Vagina (tissue), 2 donors: ENCODE data around the gene P2RY2. TPM values are rescaled to one million over a fixed set of nuclear protein-coding genes. Genes with fewer than 3 reads are reported as not detected.

ENCODE experiments used
- DNase-seq, 2 donors: peaks; one replicate each; pipeline ENCODE4 v3.0.0-alpha.2; 2017; ENCODE audit errors: extremely low spot score in 2 of 2
- H3K27ac ChIP-seq: fragments of 200-600 bp; sonication (generic); one replicate; pipeline ENCODE4 v1.5.1; 2019
- H3K27me3 ChIP-seq: fragments of 200-600 bp; sonication (generic); one replicate; pipeline ENCODE4 v1.5.1; 2019
- H3K36me3 ChIP-seq, 2 donors: fragments of 200-600 bp; sonication (generic); one replicate each; pipeline ENCODE4 v1.5.1; 2017 to 2019
- H3K4me1 ChIP-seq: fragments of 200-600 bp; sonication (generic); one replicate; pipeline ENCODE4 v1.5.1; 2019
- H3K4me3 ChIP-seq, 2 donors: fragments of 200-600 bp; sonication (generic); 1 replicate in 1 of 2; 2 replicates in 1 of 2; pipeline ENCODE4 v1.5.1; 2016 to 2019
- H3K9me3 ChIP-seq: fragments of 200-600 bp; sonication (generic); one replicate; pipeline ENCODE4 v1.5.1; 2019
- CTCF ChIP-seq, 3 experiments: fragments of 450-650 bp in 2 of 3; fragments of 200-600 bp in 1 of 3; sonication (generic) in 1 of 3; IDR thresholded peaks; one replicate each; pipeline ENCODE4 v1.5.1; 2017 to 2019; ENCODE audit warnings: antibody characterized with exemption in 3 of 3, mild to moderate bottlenecking in 2 of 3, moderate library complexity in 2 of 3
- POLR2A ChIP-seq, 2 donors: fragments of 450-650 bp; IDR thresholded peaks; one replicate each; pipeline ENCODE4 v1.6.1; 2017; ENCODE audit warnings: antibody characterized with exemption in 2 of 2, mild to moderate bottlenecking in 2 of 2, moderate library complexity in 2 of 2
- POLR2AphosphoS5 ChIP-seq, 2 donors: sonication (generic); formaldehyde crosslinking; IDR thresholded peaks; one replicate each; pipeline ENCODE4 v1.9.0; 2017; ENCODE audit warnings: antibody characterized with exemption in 2 of 2, mild to moderate bottlenecking in 2 of 2, low read depth in 1 of 2; ENCODE audit not compliant: insufficient read depth in 1 of 2
- intact Hi-C: fragments of 100-400 bp; cut with DNase I; formaldehyde crosslinking; loops from one replicate; pipeline ENCODE4 v1.15.1; 2023
- total RNA-seq: library from RNA; depleted of rRNA; stranded (reverse); fragments of >200 nt; gene quantifications from one replicate; pipeline ENCODE4 v1.2.3, GENCODE V29; 2016

The P2RY2 gene
- total RNA-seq, 1 donor from 2014 or later = 27.3 TPM

DNA sequence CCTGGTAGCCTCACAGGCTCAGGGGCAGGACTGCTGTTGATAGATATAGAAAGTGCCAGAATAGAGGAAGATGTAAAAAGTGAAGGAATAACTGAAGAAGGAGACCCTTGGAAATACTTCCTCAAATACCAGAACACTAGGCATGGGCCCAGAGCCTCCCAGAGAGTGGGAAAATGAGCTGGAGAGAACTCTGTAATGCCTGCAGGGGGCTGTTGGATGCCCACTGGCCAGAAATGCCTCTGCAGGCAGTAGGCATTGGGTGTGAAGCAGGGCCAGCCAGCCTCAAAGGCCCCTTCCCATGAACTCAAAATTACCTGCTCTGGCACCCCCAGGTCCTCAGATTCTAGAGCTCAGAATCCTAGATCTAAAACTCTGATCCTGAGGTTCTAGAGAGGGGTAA is 15.1 kb downstream of the P2RY2 start:
- Histone ChIP-seq H3K36me3 (no peaks in the 10 kb centered on the region), H3K4me1 (peaks cover 19% of the 10 kb centered on the region), H3K27ac (no peak overlapping the region), H3K27me3 (no peaks in the 10 kb centered on the region), H3K9me3 (no peaks in the 10 kb centered on the region), H3K4me3 (no peak overlapping the region)
- DNase-seq = peak in 1 of 2 donors; percentile 19
- intact Hi-C loops = no loop called here
- TF ChIP-seq POLR2A (IDR thresholded peaks at IDR 0.05) = no peak
- TF ChIP-seq CTCF (IDR thresholded peaks at IDR 0.05) = no peak
- TF ChIP-seq POLR2AphosphoS5 (IDR thresholded peaks at IDR 0.05; ENCODE audit: insufficient read depth in 1 of 2, low read depth in 1 of 2) = no peak

- Histone ChIP-seq H3K27me3 (no peaks in the 10 kb centered on the region), H3K27ac (no peak overlapping the region), H3K36me3 (no peaks in the 10 kb centered on the region), H3K4me3 (no peak overlapping the region), H3K4me1 (peaks cover 12% of the 10 kb centered on the region), H3K9me3 (no peaks in the 10 kb centered on the region)
- DNase-seq = no peak
- TF ChIP-seq POLR2AphosphoS5 (IDR thresholded peaks at IDR 0.05; ENCODE audit: insufficient read depth in 1 of 2, low read depth in 1 of 2) (no peak), CTCF (IDR thresholded peaks at IDR 0.05) (no peak), POLR2A (IDR thresholded peaks at IDR 0.05) (no peak)
- intact Hi-C loops = no loop called here
These were observed 15.8 kb downstream of the P2RY2 start for GRCh38 chr11:73233692-73234470.

DNA sequence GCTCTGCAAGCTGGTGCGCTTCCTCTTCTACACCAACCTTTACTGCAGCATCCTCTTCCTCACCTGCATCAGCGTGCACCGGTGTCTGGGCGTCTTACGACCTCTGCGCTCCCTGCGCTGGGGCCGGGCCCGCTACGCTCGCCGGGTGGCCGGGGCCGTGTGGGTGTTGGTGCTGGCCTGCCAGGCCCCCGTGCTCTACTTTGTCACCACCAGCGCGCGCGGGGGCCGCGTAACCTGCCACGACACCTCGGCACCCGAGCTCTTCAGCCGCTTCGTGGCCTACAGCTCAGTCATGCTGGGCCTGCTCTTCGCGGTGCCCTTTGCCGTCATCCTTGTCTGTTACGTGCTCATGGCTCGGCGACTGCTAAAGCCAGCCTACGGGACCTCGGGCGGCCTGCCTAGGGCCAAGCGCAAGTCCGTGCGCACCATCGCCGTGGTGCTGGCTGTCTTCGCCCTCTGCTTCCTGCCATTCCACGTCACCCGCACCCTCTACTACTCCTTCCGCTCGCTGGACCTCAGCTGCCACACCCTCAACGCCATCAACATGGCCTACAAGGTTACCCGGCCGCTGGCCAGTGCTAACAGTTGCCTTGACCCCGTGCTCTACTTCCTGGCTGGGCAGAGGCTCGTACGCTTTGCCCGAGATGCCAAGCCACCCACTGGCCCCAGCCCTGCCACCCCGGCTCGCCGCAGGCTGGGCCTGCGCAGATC is 16.5 kb downstream of the P2RY2 start:
- H3K36me3 ChIP-seq = no peaks in the 10 kb centered on the region
- intact Hi-C loops = no loop called here

DNA sequence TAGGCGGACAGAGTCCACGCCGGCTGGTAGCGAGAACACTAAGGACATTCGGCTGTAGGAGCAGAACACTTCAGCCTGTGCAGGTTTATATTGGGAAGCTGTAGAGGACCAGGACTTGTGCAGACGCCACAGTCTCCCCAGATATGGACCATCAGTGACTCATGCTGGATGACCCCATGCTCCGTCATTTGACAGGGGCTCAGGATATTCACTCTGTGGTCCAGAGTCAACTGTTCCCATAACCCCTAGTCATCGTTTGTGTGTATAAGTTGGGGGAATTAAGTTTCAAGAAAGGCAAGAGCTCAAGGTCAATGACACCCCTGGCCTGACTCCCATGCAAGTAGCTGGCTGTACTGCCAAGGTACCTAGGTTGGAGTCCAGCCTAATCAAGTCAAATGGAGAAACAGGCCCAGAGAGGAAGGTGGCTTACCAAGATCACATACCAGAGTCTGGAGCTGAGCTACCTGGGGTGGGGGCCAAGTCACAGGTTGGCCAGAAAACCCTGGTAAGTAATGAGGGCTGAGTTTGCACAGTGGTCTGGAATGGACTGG is 17.2 kb downstream of the P2RY2 start:
- no peak for TF ChIP-seq POLR2A (IDR thresholded peaks at IDR 0.05)
- TF ChIP-seq POLR2AphosphoS5 (IDR thresholded peaks at IDR 0.05; ENCODE audit: insufficient read depth in 1 of 2, low read depth in 1 of 2) = no peak
- TF ChIP-seq CTCF (IDR thresholded peaks at IDR 0.05) = no peak
- Histone ChIP-seq H3K27ac (no peak overlapping the region), H3K4me3 (no peak overlapping the region), H3K9me3 (no peaks in the 10 kb centered on the region), H3K36me3 (no peaks in the 10 kb centered on the region), H3K4me1 (peaks cover 14% of the 10 kb centered on the region), H3K27me3 (no peaks in the 10 kb centered on the region)
- DNase-seq = no peak
- intact Hi-C loops = no loop called here

More for the DNA sequence above, 16.5 kb downstream of the P2RY2 start:
- no peak for TF ChIP-seq CTCF (IDR thresholded peaks at IDR 0.05)
- TF ChIP-seq POLR2A (IDR thresholded peaks at IDR 0.05) = no peak
- no peak for TF ChIP-seq POLR2AphosphoS5 (IDR thresholded peaks at IDR 0.05; ENCODE audit: insufficient read depth in 1 of 2, low read depth in 1 of 2)
- no peak for DNase-seq
- Histone ChIP-seq H3K4me1 (peaks cover 7% of the 10 kb centered on the region), H3K27me3 (no peaks in the 10 kb centered on the region), H3K9me3 (no peaks in the 10 kb centered on the region), H3K27ac (no peak overlapping the region), H3K4me3 (no peak overlapping the region)
